Fibroblast of peridontal ligament (primary cell): ENCODE measurements around the gene MAN2A2.

ENCODE experiments used
- DNase-seq: peaks from one replicate; pipeline ENCODE4 v3.0.0-alpha.2; 2010; ENCODE audit errors: extremely low read depth

MAN2A2 gene

DNA sequence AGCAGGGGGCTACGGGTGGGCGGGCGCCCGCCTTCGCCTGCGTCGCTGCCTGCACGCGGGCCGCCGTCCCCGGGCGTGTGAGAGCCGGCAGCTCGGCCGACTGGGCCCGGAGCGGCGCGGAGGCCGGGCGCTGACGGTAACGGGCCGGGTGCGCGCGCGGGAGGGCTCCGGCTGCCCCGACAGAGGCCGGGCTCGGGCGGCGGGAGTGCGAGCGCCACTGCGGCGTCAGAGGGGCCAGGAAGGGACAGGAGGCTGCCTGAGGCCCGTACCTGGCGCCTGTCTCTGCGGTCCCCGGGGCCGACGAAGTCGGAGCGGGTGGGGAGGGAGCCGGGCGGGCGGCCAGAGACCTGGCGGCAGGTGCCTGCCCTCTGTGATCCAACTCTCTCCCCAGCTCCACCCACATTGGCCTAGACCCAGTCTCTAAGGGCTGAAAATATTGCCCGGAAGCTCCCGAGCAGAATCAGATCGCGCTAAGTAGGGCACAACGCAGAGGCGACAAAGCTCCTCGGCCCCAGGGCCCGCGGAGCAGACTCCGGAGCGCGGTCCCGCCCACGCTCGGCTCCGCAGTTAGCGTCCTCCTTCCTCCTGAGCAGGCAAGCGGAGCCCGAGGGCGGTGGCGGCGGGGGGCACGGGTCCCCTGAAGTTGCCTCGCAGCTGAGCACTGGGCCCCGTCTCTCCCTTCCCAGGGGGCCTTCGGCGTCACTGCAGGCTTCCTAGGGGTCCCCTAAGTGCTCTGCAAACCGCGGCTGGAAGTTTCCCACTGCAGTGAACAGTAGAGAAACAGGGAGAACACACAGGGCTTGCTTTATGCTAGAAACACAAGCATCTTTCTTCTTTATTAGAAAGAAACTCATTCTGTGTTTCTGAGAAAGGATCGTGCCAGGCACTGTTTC lies at the start of gene MAN2A2:
TSS of gene MAN2A2 (plus strand) at position 463 of the 893 bp plus-strand sequence. CDS start 906 bp downstream, outside the sequence.
- DNase-seq = peak; percentile 9

DNA sequence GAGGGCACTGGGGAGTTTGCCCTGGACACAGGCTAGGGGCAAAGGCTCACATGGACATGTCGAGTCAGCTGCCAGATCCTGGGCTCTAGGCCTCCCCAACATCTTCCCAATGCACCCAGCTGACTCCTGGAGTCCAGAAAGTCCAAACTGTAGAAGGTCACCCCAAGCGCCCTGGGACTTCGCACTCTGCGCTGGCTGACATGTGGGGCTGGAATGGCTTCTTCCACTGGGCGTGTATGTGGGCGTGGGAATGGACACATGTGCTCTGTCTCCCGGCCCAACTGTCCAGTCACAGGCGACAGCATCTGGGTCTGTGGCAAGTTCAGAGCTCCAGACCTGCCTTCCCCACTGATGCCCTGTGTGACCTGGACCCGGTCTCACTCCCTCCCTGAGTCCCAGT lies 48.0 kb upstream of the MAN2A2 start:
- DNase-seq = no peak

DNA sequence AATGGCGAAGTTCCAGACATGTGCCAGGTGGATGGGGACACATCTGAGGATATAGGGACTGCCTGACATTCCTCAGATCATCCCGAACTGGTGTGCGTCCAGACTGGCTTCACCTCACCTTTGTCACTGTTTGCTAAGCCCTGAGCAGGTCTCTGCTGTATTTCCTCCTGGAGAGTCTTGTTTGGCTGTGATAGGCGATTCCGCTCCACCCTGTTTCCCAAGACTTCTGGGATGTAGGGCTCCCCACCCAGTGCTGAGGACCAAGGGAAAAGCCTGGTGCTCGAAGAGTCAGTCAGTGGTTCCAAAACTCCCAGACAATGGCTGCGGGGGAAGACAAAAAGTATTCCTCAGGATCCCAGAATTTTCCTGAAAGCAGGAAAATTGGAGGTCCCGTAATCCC lies 45.8 kb upstream of the MAN2A2 start:
- DNase-seq = no peak

DNA sequence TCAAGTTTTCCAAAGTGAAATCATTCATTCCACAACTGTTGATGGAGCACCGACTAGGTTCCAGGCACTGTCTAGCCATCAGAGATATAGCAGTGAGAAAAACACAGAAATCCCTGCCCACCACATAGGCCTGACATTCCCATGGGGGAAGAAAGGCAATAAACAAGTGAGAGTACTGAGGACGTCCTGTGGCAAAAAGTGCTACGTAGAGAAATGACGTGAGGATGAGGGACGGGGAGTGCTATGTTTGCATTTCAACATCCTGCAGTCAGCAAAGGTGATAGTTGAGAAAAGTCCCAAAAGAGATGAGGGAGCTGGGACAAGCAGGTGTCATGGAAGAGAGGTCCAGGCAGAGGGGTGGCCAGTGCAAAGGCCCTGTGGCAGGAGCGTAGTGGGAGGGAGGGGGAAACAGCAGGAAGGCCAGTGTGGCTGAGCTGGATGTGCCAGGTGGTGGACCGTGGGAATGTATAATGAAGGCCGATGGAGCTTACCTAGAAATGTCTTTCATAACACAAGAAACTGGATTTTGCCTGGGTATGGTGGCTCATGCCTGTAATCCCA lies 45.1 kb upstream of the MAN2A2 start:
- DNase-seq = no peak

DNA sequence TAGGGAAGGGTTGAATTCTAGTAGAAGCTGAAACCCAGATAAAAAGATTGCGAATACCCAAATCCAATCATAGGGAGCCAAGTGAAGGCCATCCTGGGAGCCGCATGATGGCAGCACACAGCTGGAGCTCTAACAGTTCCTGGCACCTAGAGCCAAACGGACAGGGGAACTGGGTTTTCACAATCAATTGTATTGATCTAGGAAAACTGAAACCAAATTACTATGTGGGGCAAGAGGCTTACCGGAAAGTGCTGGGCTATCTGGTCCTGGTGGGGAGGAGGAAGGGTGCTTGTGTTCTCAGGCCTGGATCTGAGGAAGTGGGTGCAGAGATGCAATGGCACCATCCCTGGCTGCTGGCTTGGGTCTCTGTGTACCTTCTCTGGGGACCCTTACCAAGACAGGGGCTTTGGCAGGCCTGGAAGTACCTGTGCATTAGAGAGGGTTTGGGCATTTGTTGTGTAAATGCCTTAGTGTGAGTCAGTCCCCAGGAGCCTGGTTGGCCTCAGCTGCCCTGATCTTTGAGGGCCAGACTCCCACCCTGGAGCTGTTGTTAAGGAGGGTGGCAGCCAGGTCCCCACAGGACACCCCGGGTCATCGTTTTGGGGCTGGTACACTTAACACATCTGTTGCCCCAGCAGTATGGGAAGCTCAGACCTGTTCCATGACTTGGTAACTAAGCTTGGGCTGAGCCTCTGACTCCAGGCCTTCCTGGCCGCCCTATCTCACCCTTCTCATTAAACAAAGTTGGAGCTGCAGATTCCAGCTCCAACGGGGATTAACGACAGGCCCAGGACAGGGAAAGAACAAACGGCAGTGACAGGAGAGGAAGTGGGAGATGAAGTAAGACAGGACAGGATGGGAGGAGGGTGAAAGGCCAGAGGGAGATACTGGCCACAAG lies 43.6 kb upstream of the MAN2A2 start:
- DNase-seq = no peak

DNA sequence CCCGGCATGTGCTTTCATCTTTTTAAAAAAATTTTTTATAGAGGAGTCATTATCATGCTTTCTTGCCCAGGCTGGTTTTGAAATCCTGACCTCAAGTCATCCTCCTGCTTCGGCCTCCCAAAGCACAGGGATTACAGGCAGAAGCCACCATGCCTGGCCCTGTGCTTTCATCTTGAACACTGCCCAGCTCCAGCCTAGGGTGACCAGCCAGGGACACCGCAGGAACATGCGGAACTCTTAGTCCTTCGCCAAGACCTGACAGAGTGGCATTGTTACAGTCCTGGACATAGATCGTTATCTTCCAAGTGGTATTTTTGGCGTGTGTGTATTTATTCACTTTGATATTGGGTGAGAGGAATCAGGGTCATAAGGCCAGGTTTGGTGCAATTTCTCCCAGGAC lies 42.7 kb upstream of the MAN2A2 start:
- DNase-seq = no peak

DNA sequence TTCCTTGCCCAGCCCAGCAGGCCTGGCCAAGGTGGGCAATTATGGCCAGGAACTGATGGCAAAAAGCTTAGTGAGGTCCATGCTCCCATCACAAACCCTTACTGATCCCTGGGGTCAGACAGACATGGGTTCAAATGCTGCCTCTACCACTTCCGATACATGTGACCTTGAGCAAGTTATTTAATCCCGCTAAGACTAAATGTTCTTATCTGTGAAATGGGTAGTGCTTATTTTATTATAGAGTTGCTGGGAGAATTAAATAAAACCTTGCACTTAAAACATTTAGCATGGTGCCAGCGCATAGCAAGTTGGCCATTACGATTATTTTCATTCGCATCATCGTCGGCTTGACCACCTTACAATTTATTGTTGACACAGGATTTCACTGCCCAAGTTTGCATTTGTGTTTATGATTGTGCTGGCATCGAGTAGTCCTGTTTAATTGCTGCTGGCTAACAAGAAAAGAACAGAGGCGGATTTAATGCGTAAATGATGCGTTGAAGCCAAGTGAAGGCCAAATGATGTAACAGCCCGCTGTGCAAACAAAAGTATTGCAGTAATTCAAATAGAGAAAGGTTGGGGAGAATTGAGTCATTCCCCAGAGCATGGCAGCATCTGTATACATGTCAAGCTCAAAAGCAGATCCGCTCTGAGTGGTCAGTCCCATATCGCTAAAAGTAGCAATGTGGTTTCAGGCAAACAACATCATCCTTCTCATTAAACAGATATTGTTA lies 42.0 kb upstream of the MAN2A2 start:
- DNase-seq = peak; percentile 13

DNA sequence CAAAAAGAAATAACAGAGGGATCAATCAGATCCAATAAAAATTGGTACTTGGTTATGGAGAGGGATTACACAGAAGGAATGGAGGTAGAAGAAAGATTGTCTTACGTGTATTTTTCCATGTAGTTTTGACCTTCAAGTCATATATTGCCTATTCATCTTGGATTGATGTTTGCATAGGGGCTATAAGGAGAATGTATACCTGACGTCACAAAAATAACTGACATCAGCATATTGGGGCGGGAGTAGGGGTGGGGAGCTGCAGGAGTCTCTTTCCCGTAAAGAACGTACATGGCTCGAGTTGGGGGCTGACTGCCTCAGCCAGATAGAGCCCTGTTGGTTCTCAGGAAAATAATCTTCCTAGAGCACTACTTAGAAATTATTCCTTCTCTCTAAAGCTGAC lies 40.6 kb upstream of the MAN2A2 start:
- no peak for DNase-seq

DNA sequence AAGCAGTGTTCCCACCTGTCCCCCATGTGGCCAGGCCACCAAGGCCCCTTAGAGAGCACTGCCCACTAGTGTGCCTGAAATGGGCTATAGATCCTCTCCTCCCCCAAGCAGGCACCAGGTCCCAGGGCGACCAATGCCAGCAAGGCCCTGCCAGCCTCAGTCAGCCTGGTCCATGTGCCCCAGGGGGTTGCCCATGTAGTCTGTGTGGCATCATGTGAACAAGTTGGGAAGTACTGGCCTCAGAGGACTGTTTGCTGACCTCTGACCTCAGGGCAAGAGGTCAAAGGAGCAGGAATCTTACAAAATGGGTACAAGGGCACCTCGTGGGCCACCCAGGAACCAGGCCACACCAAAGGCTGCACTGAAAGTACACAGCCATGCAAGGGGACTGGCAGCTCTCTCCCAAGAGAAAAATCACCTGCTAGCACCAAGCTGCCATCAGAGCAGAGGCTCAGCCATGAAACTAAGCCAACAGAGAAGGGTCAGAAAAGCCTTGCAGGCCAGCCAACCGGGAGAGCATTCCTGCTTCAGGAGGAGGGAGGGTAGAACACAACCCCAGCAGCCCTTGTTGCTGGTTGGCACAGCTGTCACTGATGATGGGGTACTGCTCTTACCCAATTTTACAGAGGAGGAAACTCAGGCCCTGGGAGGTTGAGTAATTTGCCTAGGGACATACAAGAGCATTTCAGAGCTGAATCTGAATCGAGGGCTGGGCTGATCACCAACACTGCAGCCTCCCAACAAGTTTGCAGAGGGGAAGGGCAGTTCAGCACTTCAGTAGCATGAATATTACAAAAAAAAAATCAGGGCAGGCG lies 39.9 kb upstream of the MAN2A2 start:
- DNase-seq = peak; percentile 67

DNA sequence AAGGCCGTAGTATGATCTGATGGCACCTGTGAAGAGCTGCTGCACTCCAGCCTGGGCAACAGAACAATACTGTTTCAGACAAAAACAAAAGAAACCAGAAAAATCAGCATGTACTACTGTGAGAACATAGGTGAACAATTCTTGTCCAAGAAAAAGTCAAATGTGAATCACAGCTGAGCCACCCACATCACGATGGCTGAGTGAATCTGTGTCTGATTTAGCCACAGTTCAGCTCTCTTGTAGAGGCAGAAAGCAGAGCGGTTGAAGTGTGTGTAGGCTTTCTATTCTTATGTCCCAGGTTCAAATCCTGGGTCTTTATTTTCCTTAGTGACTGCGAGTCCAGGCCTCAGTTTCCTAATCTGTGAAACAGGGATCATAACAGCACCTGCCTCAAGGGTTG lies 39.1 kb upstream of the MAN2A2 start:
- DNase-seq = no peak

DNA sequence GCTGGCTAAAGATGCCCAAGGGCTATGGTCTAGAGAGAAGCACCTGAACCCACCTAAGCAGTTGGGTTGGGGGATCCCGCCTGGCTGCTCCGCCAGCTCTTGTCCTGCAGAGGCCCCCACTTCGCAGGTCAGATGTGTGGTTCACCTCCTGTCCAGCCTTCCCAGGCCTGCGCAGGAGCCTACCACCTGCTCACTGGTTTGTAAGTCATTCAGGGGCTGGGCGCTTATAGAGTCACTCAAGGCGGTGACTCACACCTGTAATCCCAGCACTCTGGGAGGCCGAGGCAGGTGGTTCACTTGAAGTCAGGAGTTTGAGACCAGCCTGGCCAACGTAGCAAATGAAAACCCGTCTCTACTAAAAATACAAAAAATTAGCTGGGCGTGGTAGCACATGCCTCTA lies 38.6 kb upstream of the MAN2A2 start:
- DNase-seq = no peak

DNA sequence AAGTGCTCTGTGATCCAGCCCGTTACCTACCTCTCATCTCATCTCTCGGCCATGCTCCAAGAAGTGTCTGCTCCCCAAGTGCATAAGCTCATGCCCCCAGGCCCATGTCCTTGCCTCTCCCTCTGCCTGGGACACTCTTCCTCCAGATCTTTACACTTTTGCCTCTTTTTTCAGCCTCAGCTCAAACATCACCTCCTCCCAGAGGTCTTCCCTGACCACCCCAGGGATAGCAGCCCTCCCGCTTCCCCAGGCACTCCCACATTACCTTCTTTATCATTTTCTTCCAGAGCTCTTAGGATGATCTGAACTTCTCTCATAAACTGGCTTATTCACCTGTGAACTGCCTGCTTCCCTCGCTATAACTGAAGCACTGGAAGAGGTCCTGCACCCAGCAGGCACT lies 37.4 kb upstream of the MAN2A2 start:
- DNase-seq = no peak

DNA sequence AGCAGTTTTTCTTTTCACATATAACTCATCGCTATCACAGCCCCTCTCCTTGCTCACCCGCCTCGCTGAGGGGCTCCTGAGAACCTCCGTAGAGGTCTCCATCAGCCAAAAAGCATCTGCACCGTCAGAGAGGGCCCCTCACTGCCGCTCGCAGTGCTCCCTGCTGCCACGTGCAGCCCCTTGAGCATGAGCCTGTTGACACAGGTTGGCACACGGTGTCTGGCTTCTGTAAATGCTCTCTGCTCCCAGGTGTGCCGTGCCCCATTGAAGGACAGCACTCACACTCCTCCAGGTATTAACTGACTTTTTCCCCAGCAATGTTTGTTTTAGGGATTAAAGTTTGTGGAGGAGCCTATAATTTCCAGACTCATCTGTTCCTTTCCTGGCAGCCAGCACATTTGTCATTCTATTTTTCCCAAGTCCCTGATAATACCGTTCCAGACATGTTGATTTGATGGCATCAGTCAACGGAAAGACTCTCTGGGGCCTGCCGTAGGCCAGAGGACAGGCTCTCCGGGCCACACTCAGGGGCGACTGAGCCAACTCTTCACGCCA lies 36.9 kb upstream of the MAN2A2 start:
- no peak for DNase-seq

DNA sequence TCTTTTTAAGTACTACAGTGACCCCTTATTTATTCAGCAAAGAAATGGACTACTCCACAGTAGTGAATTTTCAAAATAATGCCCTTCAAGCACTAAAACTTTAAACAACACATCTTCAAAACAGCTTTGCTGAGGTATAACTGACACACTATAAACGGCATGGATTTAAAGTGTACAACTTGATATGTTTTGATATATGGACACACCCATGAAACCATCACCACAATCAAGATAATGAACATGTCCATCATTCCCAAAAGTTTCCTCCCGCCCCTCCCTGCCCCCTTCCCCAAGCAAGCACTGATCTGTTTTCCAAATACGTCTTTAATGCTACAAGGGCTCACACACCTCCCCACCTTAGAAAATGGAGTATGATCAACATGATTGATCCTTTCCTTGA lies 36.3 kb upstream of the MAN2A2 start:
- no peak for DNase-seq

DNA sequence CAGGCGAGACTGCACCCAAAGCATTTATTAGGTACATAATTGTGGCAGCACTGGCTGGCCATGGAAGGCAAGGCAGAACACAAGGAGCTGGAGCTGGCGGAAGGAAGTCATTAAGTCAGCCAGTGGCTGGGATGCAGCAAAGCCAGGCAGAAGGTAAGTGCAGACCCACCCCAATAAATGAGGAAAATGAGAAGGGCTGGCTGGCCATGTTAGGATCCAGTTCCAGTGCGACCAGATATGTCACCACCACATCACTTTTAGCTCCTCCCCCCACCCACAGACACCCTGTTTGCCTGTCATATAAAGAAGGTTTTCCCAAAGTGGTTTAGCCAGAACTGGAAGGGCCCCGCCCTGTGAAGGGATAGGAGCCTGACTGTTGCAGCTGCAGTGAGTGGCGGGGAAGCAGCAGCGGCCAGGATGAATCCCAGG lies 34.8 kb upstream of the MAN2A2 start, which contains the start of gene FURIN:
TSS of gene FURIN (plus strand) at position 328 of the 429 bp plus-strand sequence. CDS start 7,153 bp downstream, outside the sequence.
- DNase-seq = no peak

DNA sequence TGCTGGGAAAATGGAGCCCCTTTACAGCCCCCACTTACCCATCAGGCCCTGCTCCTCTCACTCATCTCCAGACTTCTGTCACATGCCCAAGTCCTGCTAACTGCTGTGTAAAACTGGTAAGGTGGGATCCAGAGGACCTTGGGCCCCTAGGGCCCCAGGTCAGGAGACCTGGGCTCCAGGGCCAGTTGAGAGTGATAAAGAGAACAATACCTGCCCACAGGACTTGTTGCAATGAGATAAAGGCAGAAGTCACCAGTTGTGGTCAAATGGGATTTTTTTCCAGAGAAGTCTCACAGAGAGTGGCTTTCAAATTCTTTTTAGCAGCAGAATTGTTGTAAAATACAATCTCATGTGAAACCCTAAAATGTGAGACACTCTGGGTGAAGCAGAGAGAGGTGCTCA lies 34.0 kb upstream of the MAN2A2 start:
- DNase-seq = no peak

DNA sequence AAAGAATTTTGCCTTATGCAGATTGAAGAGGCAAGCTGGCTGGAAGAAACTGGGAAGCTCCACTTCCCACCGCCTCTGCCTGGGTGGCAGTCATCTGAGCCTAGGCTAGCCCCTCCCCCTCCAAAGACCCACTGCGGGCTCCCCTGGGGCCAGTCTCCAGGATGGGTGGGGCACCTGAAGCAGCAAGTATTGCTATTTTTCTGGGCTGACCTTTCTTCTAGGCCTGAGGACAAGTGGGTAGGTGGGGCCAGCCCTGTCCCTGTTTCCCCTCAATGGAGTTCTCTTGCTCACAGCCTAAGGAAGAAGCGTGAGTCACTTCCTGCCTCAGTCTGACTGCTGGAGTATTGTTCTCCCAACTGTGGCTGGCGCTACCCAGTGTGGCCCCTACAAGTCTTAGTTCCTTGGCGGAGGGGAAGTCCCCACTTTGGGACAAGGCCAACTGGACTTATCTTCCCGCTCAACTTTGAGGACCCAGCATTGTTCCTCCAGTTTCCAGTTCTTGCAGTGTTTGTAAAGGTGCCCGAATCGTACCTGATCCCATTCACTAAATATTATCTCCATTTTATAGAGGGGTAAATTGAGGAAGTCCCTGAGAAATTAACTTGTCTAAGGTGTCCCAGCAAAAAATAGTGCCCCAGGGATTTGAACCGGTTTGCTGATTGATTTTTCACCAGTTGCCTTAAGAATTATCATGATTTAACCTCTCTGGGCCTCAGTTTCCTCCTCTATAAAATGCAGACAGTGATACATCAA lies 33.3 kb upstream of the MAN2A2 start:
- DNase-seq = peak; percentile 56

DNA sequence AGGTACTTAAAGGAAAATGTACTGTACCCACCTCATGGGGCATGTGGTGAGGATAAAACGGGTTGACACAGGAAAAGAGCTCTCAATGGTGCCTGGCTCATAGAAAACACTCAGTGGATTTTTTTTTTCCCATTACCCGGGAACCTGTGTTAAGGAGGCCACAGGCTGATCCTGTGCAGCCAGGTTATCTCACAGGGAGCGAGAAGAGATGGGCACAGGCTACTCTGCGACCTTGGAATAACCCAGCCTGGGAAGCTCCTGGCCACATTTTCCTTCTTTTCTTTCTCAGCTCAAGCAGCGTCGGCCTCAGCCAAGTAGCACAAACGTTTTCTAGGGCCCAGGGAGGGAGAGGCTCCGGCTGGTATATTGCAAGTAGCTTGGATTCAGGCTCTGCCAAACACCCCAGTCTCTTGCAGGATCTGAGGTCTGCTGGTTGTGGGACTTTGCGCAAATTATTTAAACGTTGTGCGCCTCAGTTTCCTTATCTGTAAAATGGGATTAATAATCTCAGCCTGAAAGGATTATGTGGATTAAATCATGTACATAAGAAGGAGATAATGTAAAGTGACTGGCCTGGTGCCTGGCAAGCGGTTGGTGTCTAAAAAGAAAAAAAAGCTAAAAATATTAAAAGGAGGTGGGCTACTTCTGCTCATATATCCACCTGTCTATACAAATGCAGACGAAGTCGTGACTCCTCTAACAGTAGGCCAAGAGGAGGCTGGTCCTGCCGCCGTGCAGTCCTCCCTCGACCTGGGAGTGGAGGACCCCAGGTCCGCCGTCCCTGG lies 32.6 kb upstream of the MAN2A2 start:
- DNase-seq = peak; percentile 33
